Measurements from ENCODE around the gene TAS2R3.
A peak's percentile ranks its signal among the peaks of the same experiment; 100 is the strongest.

Gene TAS2R3

DNA sequence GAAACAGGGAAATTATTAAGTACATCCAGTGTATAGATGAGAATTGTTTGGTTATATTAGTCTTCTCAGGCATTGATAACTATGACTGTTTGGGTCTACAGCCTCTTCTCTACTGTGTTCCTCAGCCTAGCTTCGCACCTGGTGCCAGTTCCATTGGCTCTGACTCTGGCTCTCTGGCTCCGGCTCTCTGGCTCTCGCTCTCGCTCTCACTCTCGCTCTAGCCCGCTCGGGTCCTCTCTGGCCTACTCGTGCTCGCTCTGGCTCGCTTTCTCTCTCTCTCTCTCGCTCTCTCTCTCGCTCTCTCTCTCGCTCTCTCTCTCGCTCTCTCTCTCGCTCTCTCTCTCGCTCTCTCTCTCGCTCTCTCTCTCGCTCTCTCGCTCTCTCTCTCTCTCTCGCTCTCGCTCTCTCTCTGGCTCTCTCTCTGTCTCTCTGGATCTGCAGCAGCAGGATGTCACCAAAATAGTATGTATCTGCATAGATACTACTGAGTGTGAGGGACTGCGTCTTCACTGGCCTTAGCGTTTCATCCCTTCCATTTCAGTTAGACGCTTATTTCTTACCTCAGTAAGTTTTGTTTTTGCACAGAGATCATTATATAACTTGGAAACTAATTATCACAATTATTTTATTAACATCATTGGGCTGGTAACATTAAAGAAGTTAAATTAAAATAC is 32.3 kb upstream of the TAS2R3 start:
- no peak overlapping the region for H3K4me3 ChIP-seq (replicated peaks; ENCODE audit: insufficient read depth, low read length)
- TF ChIP-seq GABPA (IDR thresholded peaks at IDR 0.05; ENCODE audit: low read depth) (no peak), SPI1 (IDR thresholded peaks at IDR 0.05; ENCODE audit: borderline replicate concordance, low read depth) (no peak), POLR2AphosphoS5 (IDR thresholded peaks at IDR 0.05; ENCODE audit: low read depth) (no peak)
- TF ChIP-seq, protein P1, sequence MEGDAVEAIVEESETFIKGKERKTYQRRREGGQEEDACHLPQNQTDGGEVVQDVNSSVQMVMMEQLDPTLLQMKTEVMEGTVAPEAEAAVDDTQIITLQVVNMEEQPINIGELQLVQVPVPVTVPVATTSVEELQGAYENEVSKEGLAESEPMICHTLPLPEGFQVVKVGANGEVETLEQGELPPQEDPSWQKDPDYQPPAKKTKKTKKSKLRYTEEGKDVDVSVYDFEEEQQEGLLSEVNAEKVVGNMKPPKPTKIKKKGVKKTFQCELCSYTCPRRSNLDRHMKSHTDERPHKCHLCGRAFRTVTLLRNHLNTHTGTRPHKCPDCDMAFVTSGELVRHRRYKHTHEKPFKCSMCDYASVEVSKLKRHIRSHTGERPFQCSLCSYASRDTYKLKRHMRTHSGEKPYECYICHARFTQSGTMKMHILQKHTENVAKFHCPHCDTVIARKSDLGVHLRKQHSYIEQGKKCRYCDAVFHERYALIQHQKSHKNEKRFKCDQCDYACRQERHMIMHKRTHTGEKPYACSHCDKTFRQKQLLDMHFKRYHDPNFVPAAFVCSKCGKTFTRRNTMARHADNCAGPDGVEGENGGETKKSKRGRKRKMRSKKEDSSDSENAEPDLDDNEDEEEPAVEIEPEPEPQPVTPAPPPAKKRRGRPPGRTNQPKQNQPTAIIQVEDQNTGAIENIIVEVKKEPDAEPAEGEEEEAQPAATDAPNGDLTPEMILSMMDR (IDR thresholded peaks at IDR 0.05; ENCODE audit: insufficient read depth, low read length): no peak
- TF ChIP-seq, protein P2, sequence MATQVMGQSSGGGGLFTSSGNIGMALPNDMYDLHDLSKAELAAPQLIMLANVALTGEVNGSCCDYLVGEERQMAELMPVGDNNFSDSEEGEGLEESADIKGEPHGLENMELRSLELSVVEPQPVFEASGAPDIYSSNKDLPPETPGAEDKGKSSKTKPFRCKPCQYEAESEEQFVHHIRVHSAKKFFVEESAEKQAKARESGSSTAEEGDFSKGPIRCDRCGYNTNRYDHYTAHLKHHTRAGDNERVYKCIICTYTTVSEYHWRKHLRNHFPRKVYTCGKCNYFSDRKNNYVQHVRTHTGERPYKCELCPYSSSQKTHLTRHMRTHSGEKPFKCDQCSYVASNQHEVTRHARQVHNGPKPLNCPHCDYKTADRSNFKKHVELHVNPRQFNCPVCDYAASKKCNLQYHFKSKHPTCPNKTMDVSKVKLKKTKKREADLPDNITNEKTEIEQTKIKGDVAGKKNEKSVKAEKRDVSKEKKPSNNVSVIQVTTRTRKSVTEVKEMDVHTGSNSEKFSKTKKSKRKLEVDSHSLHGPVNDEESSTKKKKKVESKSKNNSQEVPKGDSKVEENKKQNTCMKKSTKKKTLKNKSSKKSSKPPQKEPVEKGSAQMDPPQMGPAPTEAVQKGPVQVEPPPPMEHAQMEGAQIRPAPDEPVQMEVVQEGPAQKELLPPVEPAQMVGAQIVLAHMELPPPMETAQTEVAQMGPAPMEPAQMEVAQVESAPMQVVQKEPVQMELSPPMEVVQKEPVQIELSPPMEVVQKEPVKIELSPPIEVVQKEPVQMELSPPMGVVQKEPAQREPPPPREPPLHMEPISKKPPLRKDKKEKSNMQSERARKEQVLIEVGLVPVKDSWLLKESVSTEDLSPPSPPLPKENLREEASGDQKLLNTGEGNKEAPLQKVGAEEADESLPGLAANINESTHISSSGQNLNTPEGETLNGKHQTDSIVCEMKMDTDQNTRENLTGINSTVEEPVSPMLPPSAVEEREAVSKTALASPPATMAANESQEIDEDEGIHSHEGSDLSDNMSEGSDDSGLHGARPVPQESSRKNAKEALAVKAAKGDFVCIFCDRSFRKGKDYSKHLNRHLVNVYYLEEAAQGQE (IDR thresholded peaks at IDR 0.05; ENCODE audit: insufficient replicate concordance, low read depth): no peak
- H3K27me3 ChIP-seq (ENCODE audit: insufficient read depth, poor library complexity, severe bottlenecking): no peaks in the 10 kb centered on the region
- H3K27ac ChIP-seq (replicated peaks): no peak overlapping the region
- no peak for DNase-seq (ENCODE audit: low read depth in 1 of 2, low spot score in 1 of 2)

DNA sequence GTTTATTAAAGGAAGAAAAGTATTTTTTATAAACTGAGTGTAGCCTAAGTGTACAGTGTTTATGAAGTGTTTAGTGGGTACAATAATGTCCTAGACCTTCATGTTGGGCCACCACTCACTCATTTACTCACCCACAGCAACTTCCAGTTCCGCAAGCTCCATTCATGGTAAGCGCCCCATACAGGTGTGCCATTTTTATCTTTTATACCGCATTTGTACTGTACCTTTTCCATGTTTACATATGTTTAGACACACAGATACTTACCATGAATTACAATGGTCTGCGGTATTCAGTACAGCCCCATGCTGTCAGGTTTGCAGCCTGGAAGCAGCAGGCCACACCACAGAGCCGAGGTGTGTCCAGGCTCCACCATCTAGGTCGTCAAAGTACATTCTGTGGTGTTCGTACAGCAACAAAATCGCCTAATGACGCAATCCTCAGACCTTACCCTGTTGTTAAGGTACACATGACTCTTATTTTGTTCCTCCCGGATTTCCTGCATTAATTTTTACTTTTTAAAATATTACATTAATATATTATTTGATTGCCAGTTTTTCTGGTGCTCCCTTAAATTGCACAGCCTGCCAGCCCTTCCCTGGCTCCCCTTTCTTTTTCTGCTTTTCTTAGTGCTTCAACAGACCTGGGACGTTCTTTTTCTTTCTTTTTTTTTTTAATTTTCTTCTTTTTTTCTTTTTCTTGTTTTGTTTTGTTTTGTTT is 26.6 kb upstream of the TAS2R3 start:
- peak; percentile 46 to 49 for DNase-seq (ENCODE audit: low read depth in 1 of 2, low spot score in 1 of 2)
- Histone ChIP-seq H3K4me3 (replicated peaks; ENCODE audit: insufficient read depth, low read length) (peak overlapping the region; percentile 58), H3K27ac (replicated peaks) (peak overlapping the region; percentile 84), H3K27me3 (ENCODE audit: insufficient read depth, poor library complexity, severe bottlenecking) (no peaks in the 10 kb centered on the region)
- no peak for TF ChIP-seq POLR2AphosphoS5 (IDR thresholded peaks at IDR 0.05; ENCODE audit: low read depth)
- TF ChIP-seq, protein P1 (IDR thresholded peaks at IDR 0.05; ENCODE audit: insufficient read depth, low read length): no peak
- TF ChIP-seq, protein P2 (IDR thresholded peaks at IDR 0.05; ENCODE audit: insufficient replicate concordance, low read depth): no peak
- no peak for TF ChIP-seq SPI1 (IDR thresholded peaks at IDR 0.05; ENCODE audit: borderline replicate concordance, low read depth)
- no peak for TF ChIP-seq GABPA (IDR thresholded peaks at IDR 0.05; ENCODE audit: low read depth)

DNA sequence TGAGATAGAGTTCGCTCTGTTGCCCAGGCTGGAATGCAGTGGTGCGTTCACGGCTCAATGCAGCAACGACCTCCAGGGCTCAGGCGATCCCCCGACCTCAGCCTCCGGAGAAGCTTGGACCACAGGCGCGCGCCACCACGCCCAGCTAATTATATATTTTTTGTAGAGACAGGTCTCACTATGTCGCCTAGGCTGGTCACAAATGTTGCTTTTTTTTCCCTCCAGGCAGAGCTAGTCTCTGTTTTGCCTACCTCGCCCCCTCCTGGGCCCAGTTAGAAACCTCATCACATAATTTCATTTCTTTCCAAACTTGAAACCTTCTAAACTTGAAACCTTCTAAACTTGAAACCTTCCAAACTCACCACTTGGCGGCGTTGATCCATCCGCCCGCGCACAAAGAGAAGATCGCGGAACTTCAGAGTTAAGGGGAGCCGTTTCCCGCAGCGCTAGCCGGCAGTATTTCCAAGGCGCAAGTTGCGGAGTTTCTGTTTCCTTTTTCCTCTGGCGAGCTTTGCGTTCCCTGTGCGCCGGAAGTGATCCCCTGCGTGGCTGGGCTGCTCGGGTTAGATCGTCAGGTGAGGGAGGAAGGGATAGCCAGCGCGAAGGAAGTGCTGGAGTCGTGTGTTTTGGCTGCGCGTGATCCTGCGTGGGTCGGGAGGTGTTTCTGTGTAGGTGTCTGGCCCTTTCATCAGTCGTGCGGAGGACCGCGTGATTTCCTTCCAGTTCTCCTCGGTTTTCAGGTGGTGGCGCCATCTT is 25.9 kb upstream of the TAS2R3 start, which contains the start of gene SSBP1:
Gene SSBP1 (plus strand): TSS at position 523 of the 756 bp plus-strand sequence. CDS start 809 bp downstream, outside the sequence.
- H3K27ac ChIP-seq (replicated peaks): peak within 1 kb of the TSS; percentile 84
- peak; percentile 91 to 95 for DNase-seq (ENCODE audit: low read depth in 1 of 2, low spot score in 1 of 2)
- peak within 1 kb of the TSS; percentile 94 for H3K4me3 ChIP-seq (replicated peaks; ENCODE audit: insufficient read depth, low read length)
- TF ChIP-seq SPI1 (IDR thresholded peaks at IDR 0.05; ENCODE audit: borderline replicate concordance, low read depth): peak; percentile 53; the same call in 1 of the 2 replicates
- TF ChIP-seq GABPA (IDR thresholded peaks at IDR 0.05; ENCODE audit: low read depth): peak; percentile 99
- TF ChIP-seq, protein P2 (IDR thresholded peaks at IDR 0.05; ENCODE audit: insufficient replicate concordance, low read depth): peak; percentile 69
- peak; percentile 95 for TF ChIP-seq POLR2AphosphoS5 (IDR thresholded peaks at IDR 0.05; ENCODE audit: low read depth)
- TF ChIP-seq, protein P1 (IDR thresholded peaks at IDR 0.05; ENCODE audit: insufficient read depth, low read length): peak; percentile 59
- no peaks in the 10 kb centered on the region for H3K27me3 ChIP-seq (ENCODE audit: insufficient read depth, poor library complexity, severe bottlenecking)

Measured in HL-60 (cell line).